Central memory CD8-positive, alpha-beta T cell (primary cell): ENCODE data around the gene SLC6A6.

Experiments
- ATAC-seq: fragments of 150-1000 bp; cut with Tn5 transposase; replicated peaks from 2 replicates; pipeline ENCODE4 v1.10.0; 2022; ENCODE audit warnings: mild to moderate bottlenecking, moderate FRiP score, moderate number of reproducible peaks; ENCODE audit not compliant: poor library complexity, severe bottlenecking; ENCODE audit errors: extremely low read depth
- DNase-seq, 2 donors: peaks; one replicate each; pipeline ENCODE4 v3.0.0; 2021; ENCODE audit warnings: low spot score in 2 of 2
- H3K27ac Mint-ChIP-seq: one replicate; pipeline ENCODE4 v1.8.0; 2022; ENCODE audit warnings: low read depth, mild to moderate bottlenecking, moderate library complexity, mixed read lengths
- H3K27me3 Mint-ChIP-seq: one replicate; pipeline ENCODE4 v1.8.0; 2022; ENCODE audit warnings: mixed read lengths
- H3K36me3 Mint-ChIP-seq: one replicate; pipeline ENCODE4 v1.8.0; 2022; ENCODE audit warnings: mild to moderate bottlenecking, moderate library complexity, mixed read lengths; ENCODE audit not compliant: insufficient read depth
- H3K4me1 Mint-ChIP-seq: one replicate; pipeline ENCODE4 v1.8.0; 2022; ENCODE audit warnings: mixed read lengths
- H3K4me3 Mint-ChIP-seq: one replicate; pipeline ENCODE4 v1.8.0; 2022; ENCODE audit warnings: mild to moderate bottlenecking, moderate library complexity, mixed read lengths
- H3K9me3 Mint-ChIP-seq: one replicate; pipeline ENCODE4 v1.8.0; 2022; ENCODE audit warnings: mixed read lengths

SLC6A6 gene

DNA sequence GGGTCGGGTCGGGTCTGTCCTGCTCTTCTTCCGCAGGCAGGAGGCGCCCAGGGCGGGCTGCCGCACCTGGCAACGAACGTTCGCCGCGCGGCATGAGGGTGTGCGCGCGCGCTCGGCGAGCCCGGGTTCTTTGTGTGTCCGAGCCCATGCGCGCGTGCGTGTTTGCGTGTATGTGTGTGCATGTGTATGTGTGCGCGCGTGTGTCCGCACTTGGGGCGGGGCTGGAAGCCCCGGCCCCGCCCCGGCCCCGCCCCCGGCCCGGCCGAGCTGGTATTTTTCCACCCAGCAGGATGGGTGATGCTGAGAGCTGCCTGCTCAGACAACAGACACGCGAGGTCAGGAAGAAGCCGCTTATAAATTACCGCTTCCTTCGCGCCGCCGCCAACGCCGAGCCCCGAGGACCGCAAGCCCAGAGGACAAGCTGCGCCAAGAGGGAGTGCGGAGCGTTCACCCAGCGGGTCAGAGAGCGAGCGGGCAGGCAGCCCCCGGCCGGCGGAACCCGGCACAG lies at the start of gene SLC6A6:
Gene SLC6A6, plus strand, starts transcription at position 303 of the 508 bp plus-strand sequence. CDS start 41,029 bp downstream, outside the sequence.
- peak within 1 kb of the TSS; percentile 93 for H3K27ac Mint-ChIP-seq
- H3K4me1 Mint-ChIP-seq = peaks cover 39% of the 10 kb centered on the region
- peak; percentile 78 for ATAC-seq
- DNase-seq = peak; percentile 79 to 86
- H3K27me3 Mint-ChIP-seq = no peaks in the 10 kb centered on the region
- H3K9me3 Mint-ChIP-seq = no peaks in the 10 kb centered on the region
- H3K36me3 Mint-ChIP-seq = peaks cover 23% of the 10 kb centered on the region
- peak within 1 kb of the TSS; percentile 97 for H3K4me3 Mint-ChIP-seq

- no peak overlapping the region for H3K4me3 Mint-ChIP-seq
- peaks cover 3% of the 10 kb centered on the region for H3K36me3 Mint-ChIP-seq
- H3K9me3 Mint-ChIP-seq = no peaks in the 10 kb centered on the region
- H3K27ac Mint-ChIP-seq = no peak overlapping the region
- DNase-seq (no peak), ATAC-seq (no peak)
- H3K4me1 Mint-ChIP-seq = no peaks in the 10 kb centered on the region
- no peaks in the 10 kb centered on the region for H3K27me3 Mint-ChIP-seq
Measured at GRCh38 chr3:14353502-14353901, 48.9 kb upstream of the SLC6A6 start.

GRCh38 chr3:14357463-14357862 lies 44.9 kb upstream of the SLC6A6 start:
- Mint-ChIP-seq H3K4me1 (no peaks in the 10 kb centered on the region), H3K9me3 (no peaks in the 10 kb centered on the region), H3K36me3 (peaks cover 3% of the 10 kb centered on the region), H3K27ac (no peak overlapping the region), H3K4me3 (no peak overlapping the region), H3K27me3 (no peaks in the 10 kb centered on the region)
- ATAC-seq (no peak), DNase-seq (no peak)

- DNase-seq = no peak
Measured at GRCh38 chr3:14358426-14359211, 43.8 kb upstream of the SLC6A6 start.

GRCh38 chr3:14359348-14359747 lies 43.1 kb upstream of the SLC6A6 start:
- H3K27ac Mint-ChIP-seq = no peak overlapping the region
- ATAC-seq = no peak

More at GRCh38 chr3:14358426-14359211, 43.8 kb upstream of the SLC6A6 start:
- Mint-ChIP-seq H3K4me1 (no peaks in the 10 kb centered on the region), H3K27me3 (no peaks in the 10 kb centered on the region), H3K36me3 (peaks cover 2% of the 10 kb centered on the region), H3K4me3 (no peak overlapping the region), H3K9me3 (no peaks in the 10 kb centered on the region), H3K27ac (no peak overlapping the region)
- no peak for ATAC-seq

GRCh38 chr3:14360123-14360881 lies 42.1 kb upstream of the SLC6A6 start:
- DNase-seq (no peak), ATAC-seq (no peak)
- Mint-ChIP-seq H3K4me1 (no peaks in the 10 kb centered on the region), H3K9me3 (no peaks in the 10 kb centered on the region), H3K36me3 (peaks cover 2% of the 10 kb centered on the region), H3K4me3 (no peak overlapping the region), H3K27ac (no peak overlapping the region), H3K27me3 (no peaks in the 10 kb centered on the region)

More at GRCh38 chr3:14359348-14359747, 43.1 kb upstream of the SLC6A6 start:
- Mint-ChIP-seq H3K9me3 (no peaks in the 10 kb centered on the region), H3K27me3 (no peaks in the 10 kb centered on the region), H3K4me1 (no peaks in the 10 kb centered on the region), H3K4me3 (no peak overlapping the region), H3K36me3 (peaks cover 2% of the 10 kb centered on the region)
- no peak for DNase-seq

- no peaks in the 10 kb centered on the region for H3K4me1 Mint-ChIP-seq
- peaks cover 1% of the 10 kb centered on the region for H3K27me3 Mint-ChIP-seq
- DNase-seq (no peak), ATAC-seq (no peak)
- no peak overlapping the region for H3K27ac Mint-ChIP-seq
- peaks cover 2% of the 10 kb centered on the region for H3K36me3 Mint-ChIP-seq
- no peak overlapping the region for H3K4me3 Mint-ChIP-seq
- no peaks in the 10 kb centered on the region for H3K9me3 Mint-ChIP-seq
Measured at GRCh38 chr3:14361068-14361677, 41.2 kb upstream of the SLC6A6 start.

- Mint-ChIP-seq H3K4me3 (no peak overlapping the region), H3K27me3 (peaks cover 13% of the 10 kb centered on the region), H3K9me3 (no peaks in the 10 kb centered on the region), H3K4me1 (no peaks in the 10 kb centered on the region), H3K36me3 (no peaks in the 10 kb centered on the region), H3K27ac (no peak overlapping the region)
- no peak for ATAC-seq
- no peak for DNase-seq
Measured at GRCh38 chr3:14362890-14363289, 39.5 kb upstream of the SLC6A6 start.

DNA sequence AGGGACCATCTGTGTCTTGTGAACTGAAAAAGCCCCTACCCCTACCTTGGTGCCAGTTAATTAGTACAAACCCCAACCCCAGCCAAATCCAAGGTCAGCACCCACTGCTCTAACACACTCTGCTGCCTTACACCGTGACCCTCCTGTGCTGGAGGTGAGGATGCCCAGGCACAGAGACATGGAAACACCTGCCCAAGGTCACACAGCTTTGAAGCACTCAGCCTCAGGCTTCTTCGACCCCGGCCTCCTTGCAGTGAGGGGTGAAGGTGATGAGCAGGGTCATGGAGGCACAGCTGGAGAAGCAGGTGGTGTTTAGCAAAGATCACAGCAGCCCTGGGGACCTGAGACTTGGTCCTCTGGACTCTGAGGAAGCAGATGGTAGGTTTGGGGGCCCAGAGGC lies 39.0 kb upstream of the SLC6A6 start:
- no peak overlapping the region for H3K4me3 Mint-ChIP-seq
- H3K27ac Mint-ChIP-seq = no peak overlapping the region
- H3K4me1 Mint-ChIP-seq = no peaks in the 10 kb centered on the region
- DNase-seq = no peak
- no peaks in the 10 kb centered on the region for H3K36me3 Mint-ChIP-seq
- ATAC-seq = no peak
- no peaks in the 10 kb centered on the region for H3K9me3 Mint-ChIP-seq
- H3K27me3 Mint-ChIP-seq = peaks cover 13% of the 10 kb centered on the region

DNA sequence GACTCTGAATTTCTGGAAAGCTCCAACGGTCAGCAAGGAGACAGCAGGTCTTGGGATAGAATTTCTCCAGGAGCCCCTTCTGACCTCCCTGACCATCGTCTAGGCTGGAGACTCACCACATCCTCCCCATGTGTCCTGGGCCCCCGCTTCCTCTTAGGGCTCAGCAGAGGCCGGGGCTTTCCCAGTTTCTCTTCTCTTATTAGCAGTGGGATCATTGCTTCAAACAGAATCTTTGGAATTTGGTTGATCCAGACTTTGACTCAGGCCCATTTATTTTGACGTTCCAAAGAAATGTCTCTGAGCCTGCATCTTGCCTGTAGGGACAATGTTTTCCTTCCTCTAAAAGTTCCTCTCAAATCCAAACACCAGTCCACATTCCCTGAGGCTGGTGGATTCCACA lies 38.4 kb upstream of the SLC6A6 start:
- H3K27ac Mint-ChIP-seq = no peak overlapping the region
- no peak overlapping the region for H3K4me3 Mint-ChIP-seq
- H3K27me3 Mint-ChIP-seq = peaks cover 13% of the 10 kb centered on the region
- DNase-seq = no peak
- no peaks in the 10 kb centered on the region for H3K36me3 Mint-ChIP-seq
- no peak for ATAC-seq
- H3K9me3 Mint-ChIP-seq = no peaks in the 10 kb centered on the region
- no peaks in the 10 kb centered on the region for H3K4me1 Mint-ChIP-seq

GRCh38 chr3:14364580-14365292 lies 37.7 kb upstream of the SLC6A6 start:
- no peak for DNase-seq
- Mint-ChIP-seq H3K9me3 (no peaks in the 10 kb centered on the region), H3K36me3 (no peaks in the 10 kb centered on the region), H3K4me1 (no peaks in the 10 kb centered on the region), H3K27me3 (peaks cover 13% of the 10 kb centered on the region), H3K27ac (no peak overlapping the region), H3K4me3 (no peak overlapping the region)
- no peak for ATAC-seq

- no peaks in the 10 kb centered on the region for H3K36me3 Mint-ChIP-seq
- ATAC-seq (no peak), DNase-seq (no peak)
- no peaks in the 10 kb centered on the region for H3K4me1 Mint-ChIP-seq
- peaks cover 13% of the 10 kb centered on the region for H3K27me3 Mint-ChIP-seq
- no peaks in the 10 kb centered on the region for H3K9me3 Mint-ChIP-seq
- no peak overlapping the region for H3K4me3 Mint-ChIP-seq
- H3K27ac Mint-ChIP-seq = no peak overlapping the region
Measured at GRCh38 chr3:14366248-14366647, 36.2 kb upstream of the SLC6A6 start.
